Activated naive CD8-positive, alpha-beta T cell treated with anti-CD3 and anti-CD28 coated beads, Interleukin-2, amount 50 U/mL, for 16 hours (primary cell): ENCODE results near the gene INA.

Experiments
- DNase-seq: peaks from one replicate; pipeline ENCODE4 v3.0.0-alpha.2; 2020; ENCODE audit warnings: low read depth, low spot score

The INA gene

DNA sequence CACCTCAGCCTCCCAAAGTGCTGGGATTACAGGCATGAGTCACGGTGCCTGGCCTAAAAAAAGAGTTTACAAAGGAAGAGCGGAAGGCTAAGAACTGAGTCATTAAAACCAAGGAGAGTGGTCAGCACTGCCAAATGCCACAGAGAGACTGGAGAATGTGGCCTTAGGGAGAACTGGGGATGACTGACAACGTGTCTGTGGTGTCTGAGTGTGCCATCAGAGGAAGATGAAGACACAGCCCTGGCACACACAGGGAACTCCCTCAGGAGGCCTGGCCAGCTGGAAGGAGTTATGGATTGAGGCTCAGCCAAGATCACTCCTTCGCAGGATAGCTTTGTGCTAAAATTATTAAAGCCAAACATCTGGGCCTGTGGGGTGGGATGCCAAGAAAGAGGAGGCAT is 3.9 kb upstream of the INA start:
- DNase-seq, result no peak

DNA sequence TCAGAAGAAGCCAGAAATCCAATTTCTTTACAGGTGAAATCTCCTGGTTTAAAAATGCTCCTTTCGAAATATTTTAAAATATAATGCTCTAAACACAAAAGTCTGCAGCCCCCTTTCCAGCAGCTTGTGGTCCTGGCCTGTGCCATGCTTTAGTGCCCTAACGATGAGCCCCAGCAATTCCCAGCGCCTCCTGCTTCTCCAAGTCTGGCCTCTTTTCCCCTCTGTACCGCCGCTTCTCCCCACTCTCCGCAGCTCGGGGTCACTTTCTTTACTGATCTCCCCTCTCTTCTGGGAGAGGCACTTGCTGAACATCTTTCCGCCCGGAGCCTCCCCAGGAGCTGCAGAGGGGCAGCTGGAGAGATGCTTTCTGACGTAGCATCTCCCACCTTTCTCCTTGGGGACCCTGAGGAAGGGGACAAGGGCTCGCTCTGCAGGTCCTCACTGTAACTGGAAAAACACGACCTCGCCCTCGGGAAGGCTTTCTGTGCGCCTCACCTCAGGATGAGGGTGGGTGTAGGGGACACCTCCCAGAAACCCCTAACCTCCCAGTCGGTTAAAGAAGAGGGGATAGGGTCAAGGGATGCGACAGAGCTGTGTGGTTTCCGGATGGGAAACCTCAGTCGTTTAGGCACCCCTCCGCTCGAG is 565 bp upstream of the INA start:
- no peak for DNase-seq

DNA sequence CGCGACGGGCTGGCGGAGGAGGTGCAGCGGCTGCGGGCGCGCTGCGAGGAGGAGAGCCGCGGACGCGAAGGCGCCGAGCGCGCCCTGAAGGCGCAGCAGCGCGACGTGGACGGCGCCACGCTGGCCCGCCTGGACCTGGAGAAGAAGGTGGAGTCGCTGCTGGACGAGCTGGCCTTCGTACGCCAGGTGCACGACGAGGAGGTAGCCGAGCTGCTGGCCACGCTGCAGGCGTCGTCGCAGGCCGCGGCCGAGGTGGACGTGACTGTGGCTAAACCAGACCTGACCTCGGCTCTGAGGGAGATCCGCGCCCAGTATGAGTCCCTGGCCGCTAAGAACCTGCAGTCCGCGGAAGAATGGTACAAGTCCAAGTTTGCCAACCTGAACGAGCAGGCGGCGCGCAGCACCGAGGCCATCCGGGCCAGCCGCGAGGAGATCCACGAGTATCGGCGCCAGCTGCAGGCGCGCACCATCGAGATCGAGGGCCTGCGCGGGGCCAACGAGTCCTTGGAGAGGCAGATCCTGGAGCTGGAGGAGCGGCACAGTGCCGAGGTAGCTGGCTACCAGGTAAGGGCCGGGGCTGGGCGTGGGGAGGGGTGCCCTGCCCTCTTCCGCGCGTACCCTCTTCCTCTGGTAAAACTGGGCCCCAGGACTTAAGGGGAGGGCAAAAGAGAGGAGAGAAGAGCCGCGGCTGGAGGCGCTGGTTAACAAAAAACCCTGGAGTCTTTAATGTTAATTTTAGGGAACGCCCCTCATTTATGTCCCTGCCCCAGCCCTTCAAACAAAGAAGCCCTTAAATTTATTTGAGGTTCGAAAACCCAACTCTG is 987 bp downstream of the INA start:
- no peak for DNase-seq

DNA sequence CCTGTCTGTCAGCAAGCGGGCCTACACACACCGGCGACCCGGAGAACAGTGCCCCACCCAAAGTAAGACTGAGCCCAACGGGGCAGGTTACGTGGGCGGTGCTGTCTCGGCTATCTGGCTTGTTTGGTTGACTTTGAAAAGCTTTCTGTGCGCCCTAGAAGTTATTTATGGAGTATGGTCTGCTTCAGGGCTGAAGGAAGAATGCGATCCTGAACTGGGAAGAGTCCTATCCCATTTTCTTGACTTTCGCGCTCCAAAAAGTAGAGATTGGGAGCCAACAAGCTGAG is 1.5 kb downstream of the INA start:
- DNase-seq, result no peak

DNA sequence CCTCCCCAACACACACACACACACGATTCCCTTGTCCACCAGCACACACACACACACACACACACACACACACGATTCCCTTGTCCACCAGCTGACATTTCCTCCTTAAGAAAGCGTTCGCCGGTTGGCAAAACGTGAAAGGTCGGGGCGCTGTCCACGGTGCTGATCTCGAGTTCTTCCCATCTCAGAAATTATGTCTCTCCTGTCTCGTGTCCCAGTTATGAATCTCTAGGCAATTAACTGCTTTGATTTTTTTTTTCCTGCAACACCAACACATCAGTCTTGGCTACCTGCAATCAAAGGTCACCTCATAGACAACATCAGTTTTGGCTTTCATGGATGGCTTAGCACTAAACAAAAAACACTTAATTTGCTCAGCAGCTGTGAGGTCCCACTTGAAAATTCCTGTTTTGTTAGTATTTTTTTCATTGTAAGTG is 1.9 kb downstream of the INA start:
- DNase-seq, result no peak

DNA sequence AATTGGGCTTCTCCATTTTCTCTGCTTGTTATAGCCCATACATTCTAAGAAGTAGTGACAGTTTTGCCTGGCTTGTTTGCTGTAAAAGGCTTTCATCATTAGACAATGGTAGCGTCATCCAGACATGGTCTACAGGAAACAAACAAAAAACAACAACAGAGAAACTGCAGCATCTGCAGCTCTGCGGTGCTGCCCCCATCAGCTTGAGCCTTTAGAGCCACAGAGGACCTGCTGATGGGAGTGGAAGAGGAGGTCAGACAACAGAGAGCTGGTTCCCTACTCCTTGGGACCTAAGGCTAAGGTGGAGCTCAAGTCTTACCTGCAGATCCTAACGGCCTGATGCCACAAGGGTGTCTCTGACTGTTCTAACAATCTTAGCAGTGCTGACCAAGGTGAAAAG is 3.1 kb downstream of the INA start:
- no peak for DNase-seq

DNA sequence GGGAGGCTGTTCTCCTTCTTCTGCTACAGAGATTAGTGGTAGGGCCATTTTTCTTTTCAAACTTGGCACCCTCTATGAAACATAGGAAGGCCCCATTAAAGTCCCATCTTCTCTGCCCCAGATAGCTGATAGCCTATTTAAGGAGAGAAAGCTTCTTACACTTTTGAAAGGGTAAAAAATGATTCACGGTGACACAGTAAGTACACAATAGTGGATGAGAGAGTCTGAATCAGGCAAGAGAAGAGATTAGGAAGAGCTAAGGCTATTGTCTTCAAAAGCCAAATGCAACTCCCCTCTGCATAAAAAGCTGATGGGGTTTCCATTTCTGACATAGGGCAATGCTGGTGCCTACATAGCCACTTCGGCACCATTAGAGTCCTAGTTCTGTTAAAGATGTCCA is 3.6 kb downstream of the INA start:
- DNase-seq, result no peak

DNA sequence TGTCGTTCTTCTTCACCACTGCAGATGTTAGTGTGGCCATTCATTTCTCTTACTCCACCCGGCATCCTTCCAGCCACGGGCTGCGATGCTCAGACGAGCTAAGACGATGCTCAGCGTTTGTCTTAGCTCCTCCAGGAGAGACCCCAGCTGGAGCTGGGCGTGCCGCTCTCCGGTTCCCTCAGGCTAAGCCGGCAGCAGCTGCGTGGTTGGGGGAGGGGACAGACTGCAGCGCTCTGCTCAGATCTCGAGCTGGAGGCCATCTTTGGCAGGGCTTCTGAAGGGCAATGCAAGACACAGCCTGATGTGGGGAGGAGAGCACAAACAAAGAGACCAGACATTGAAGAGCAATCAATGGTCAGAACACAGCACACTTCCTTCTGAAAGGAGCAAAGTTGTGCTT is 4.8 kb downstream of the INA start:
- DNase-seq, result no peak

DNA sequence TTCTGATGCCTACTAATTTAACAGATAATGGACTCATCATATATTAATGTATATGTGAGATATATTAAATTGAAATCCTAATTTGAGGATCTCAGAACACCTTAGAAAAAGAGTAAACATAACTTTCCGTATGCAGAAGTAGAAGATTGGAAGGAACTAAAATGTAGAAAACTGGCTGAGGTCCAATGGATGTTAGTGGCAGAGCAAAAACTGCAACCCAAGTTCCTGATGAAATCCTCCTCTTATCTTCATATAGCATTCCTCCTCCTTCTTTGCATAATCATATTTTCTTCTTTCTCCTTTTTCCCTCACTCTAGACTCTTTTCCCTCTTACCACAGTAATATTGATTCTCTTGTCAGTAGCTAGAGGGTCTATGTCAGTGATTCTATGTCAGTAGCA is 6.0 kb downstream of the INA start:
- no peak for DNase-seq

DNA sequence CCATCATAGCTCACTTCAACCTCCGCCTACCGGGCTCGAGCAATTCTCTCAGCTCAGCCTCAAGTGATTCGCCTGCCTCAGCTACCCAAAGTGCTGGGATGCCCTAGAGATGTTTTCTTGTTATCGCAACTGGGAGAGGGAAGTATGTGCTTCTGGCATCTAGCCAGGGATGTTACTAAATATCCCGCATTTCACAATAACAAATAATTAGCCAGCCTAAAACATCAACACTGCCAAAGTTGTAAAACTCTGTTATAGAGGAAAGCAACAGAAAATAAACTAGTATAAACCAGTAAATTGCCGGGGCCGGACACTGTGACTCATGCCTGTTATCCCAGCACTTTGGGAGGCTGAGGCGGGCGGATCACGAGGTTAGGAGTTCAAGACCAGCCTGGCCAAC is 7.2 kb downstream of the INA start:
- DNase-seq, result no peak

DNA sequence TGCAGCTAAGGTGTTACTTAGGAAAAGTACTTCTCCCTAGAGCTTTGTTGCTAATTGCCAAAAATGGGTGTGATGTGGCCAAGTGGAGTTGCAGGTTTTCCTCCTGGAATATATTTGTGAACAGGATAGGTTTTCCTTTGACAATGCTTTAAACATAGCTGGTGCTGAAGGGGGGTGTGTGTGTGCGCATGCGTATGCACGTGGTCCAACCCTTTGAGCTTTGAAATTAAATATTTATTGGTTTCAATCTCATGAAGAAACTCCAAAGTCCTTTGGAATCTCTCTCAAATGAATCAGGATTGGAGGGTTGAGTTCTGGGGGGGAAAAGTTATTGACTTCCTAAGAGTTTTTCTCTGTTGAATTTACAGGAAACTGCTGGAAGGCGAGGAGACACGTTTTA is 11.1 kb downstream of the INA start:
- DNase-seq, result no peak

DNA sequence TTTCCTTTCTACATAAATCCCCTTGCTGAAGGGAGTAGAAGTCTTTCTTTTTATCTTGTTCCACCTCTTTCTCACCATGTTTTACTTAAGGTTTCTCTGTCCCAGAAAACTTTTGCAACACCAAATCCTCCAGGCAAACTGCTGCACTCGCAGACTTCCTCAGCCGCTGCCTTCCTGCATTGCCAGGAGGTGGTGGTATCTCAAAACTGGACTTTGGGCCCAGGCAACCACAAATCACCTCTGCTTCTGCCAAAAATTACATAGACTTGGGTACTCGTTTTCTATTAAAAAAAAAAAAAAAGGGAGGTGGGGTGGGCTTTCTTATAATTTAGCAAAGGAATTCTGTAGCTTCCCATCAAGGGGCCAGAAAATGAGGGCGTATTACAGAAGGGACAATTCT is 14.7 kb downstream of the INA start:
- no peak for DNase-seq

DNA sequence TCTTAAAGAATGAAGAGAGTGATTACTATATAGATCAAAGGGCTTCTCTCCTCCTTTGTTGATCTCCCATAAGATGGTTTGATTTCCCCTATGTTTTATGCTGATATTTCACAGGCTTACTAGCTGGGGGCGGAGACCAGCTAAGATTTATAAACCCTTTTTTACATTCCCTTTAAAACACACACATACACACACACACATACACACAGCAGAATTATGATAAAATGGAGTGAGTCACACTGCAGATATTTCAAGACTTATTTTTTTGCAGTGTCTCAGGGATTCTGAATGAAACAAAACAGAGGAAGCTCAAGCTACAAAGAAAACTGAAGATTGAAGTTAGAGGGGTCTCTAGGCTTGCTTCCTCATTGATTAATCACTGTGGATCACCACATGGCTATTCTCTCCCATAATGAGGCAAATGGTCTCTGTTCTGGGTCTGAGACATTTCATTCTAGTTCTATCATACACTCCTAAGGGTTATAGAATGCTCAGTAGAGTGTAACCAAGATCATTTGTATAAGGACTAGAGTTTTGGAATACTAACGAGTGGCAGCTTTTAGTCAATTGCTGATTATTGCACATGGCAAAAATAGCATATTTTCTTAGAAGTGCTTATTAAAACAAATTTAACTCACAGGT is 18.6 kb downstream of the INA start:
- DNase-seq, result no peak

DNA sequence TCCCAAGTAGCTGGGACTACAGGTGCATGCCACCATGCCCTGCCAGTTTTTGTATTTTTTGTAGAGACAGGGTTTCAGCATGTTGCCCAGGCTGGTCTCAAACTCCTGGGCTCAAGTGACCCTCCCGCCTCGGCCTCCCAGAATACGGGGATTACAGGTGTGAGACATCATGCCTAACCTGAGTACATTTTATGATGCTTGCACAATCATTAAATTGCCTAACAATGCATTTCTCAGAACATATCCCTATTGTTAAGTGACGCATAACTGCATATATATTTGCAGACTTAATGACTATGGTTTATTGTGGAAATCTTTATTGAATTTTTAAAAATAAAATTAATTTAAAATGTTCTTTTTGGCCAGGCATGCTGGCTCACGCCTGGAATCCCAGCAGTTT is 30.7 kb downstream of the INA start:
- no peak for DNase-seq

DNA sequence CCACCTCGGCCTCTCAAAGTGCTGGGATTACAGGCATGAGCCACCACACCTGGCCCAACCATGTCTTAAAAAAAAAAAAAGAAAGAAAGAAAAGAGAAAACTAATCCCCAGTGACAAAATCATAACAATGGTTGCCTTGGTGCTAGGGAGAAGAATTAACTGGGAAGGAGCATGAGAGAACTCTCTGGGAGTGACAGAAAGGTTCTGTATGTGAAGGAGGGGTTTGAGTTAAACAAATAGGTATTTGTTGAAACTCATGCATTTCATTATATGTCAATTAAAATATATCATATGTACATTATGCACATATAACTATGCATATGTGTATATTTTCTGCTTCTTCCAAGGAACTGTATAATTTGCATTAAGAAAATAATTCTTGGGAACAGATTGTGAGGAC is 33.3 kb downstream of the INA start:
- DNase-seq, result no peak

DNA sequence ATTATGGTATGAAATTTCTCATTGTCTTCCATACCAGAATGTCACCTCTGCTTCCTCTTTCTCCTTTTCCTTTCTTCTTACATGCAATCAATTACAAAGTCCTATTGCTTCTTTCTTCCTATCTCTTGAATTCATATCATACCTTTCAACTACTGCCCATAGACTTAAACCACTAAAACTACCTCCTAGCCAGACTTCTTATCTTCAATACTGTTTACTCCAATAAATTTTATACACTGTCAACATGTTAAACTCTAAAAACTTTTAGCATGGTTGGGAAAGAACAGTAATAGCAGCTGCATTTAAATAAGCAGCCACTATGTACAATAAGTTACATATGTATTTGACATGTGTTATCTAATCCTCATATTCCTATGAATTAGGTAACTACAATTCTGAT is 39.1 kb downstream of the INA start:
- no peak for DNase-seq

DNA sequence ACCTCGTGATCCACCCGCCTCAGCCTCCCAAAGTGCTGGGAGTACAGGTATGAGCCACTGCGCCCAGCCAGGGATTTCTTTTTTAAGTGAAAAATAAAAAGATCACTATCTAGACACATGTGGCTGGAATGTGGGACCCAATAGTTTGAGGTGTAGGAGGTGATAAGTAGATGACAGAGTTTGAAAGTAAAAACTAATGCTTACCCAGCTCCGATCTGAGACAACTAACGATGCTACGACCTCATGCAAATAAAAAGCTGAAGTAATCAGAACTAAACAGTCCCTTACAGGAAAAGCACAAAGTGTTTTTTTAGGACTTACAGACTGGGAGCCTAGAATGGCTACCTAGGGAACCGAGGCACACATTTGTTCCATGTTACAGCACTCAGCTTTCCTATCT is 51.0 kb downstream of the INA start:
- DNase-seq, result no peak

DNA sequence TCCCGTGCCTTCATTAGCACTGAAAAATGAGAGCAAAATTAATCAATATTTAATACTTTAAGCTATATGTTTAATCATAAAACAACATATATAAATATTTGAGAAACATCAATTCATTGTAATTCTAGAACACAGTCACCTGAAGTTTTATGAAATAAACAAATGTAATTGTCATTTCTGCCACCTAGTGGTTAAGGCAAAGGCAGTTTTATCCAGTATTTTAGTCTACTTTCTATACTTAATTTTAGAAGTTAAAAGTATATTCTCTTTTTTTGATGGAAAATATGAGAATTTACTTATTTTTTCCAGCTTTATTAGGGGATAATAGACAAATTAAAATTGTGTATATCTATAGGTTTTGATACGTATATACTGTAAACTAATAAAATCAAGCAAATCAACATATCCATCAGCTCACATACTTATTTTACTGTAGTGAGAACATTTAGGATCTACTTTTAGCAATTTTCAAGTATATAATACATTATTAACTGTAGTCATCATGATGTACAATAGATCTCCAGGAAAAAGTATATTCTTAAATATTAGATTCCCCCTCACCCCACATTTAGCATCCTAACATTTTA is 57.1 kb downstream of the INA start:
- DNase-seq, result no peak

DNA sequence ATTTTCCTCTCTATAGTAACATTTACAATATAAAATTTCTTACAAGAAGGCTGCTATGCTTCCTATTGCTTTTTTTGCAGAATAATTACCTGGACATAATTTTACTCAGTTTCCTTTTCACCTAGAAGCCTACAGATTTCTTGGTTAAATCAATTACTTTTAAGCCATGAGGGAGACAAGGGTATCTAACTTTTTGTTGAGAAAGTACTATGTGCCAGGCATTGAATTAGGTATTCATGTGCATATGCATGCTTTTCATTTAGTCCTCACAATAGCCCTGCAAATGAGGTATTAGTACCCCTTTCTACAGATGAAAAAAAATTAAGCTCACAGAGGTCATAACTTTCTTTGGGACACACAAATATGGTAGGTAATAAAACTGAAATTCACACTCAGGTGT is 57.6 kb downstream of the INA start:
- no peak for DNase-seq

DNA sequence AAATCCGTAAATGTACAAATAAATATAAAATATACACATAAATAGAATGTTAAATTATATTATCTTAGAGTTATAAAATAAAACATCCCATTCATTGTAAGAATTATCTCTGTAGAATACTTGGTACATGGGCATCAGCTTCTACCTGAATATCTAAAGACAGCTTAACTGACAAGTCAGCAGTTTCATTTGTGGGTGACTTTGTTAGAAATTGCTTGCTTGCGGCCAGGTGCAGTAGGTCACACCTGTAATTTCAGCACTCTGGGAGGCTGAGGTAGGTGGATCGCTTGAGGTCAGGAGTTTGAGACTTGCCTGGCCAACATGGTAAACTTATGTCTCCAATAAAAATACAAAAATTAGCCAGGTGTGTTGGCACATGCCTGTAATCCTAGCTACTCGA is 59.4 kb downstream of the INA start:
- DNase-seq, result no peak
